Neural cell (in vitro differentiated cells): ENCODE measurements around the gene SNTG2. TPM values are rescaled to one million over a fixed set of nuclear protein-coding genes. Genes with fewer than 3 reads are reported as not detected.

Source experiments
- H2AFZ ChIP-seq: fragments of 200-600, 300-800 bp; sonication (generic), shearing (Covaris generic); 2 replicates; pipeline ENCODE4 v1.6.0; 2014; ENCODE audit warnings: low read depth, mild to moderate bottlenecking, antibody characterized with exemption, low read length, moderate library complexity
- H3F3A ChIP-seq: fragments of 200-600 bp; shearing (Covaris generic); 2 replicates; pipeline ENCODE4 v1.6.1; 2016; ENCODE audit warnings: mild to moderate bottlenecking, moderate library complexity, mixed read lengths, antibody characterized with exemption, low read length; ENCODE audit not compliant: insufficient read depth, poor library complexity, severe bottlenecking
- H3K27ac ChIP-seq: fragments of 200-600, 300-800 bp; sonication (generic), shearing (Covaris generic); 2 replicates; pipeline ENCODE4 v1.5.1; 2014; ENCODE audit warnings: mild to moderate bottlenecking, low read length, moderate library complexity
- H3K27me3 ChIP-seq: fragments of 300-800, 200-600 bp; sonication (generic), shearing (Covaris generic); 2 replicates; pipeline ENCODE4 v1.6.0; 2014; ENCODE audit warnings: mild to moderate bottlenecking, low read depth, low read length, moderate library complexity; ENCODE audit not compliant: insufficient read depth
- H3K36me3 ChIP-seq: fragments of 300-800, 200-600 bp; sonication (generic), shearing (Covaris generic); 2 replicates; pipeline ENCODE4 v1.5.1; 2014; ENCODE audit warnings: mild to moderate bottlenecking, antibody characterized with exemption, low read length, moderate library complexity; ENCODE audit not compliant: insufficient read depth
- H3K4me2 ChIP-seq: fragments of 300-800, 200-600 bp; sonication (generic), shearing (Covaris generic); 2 replicates; pipeline ENCODE4 v1.6.0; 2014; ENCODE audit warnings: mild to moderate bottlenecking, low read length
- H3K4me3 ChIP-seq: fragments of 300-800, 200-600 bp; sonication (generic), shearing (Covaris generic); 2 replicates; pipeline ENCODE4 v1.5.1; 2014; ENCODE audit warnings: mild to moderate bottlenecking, low read length, moderate library complexity
- H3K79me2 ChIP-seq: fragments of 200-600 bp; shearing (Covaris generic); replicated peaks from 2 replicates; pipeline ENCODE4 v1.6.0; 2014; ENCODE audit warnings: mild to moderate bottlenecking, low read length, moderate library complexity; ENCODE audit not compliant: insufficient read depth
- H3K9ac ChIP-seq: fragments of 300-800, 200-600 bp; sonication (generic), shearing (Covaris generic); 2 replicates; pipeline ENCODE4 v1.6.1; 2016; ENCODE audit warnings: mild to moderate bottlenecking, low read length, mixed read lengths
- H3K9me2 ChIP-seq: fragments of 200-600 bp; shearing (Covaris generic); 2 replicates; pipeline ENCODE4 v1.6.1; 2016; ENCODE audit warnings: mild to moderate bottlenecking, low read length, mixed read lengths; ENCODE audit not compliant: insufficient read depth
- H3K9me3 ChIP-seq: fragments of 200-600, 300-800 bp; sonication (generic), shearing (Covaris generic); 2 replicates; pipeline ENCODE4 v1.6.1; 2016; ENCODE audit warnings: mild to moderate bottlenecking, mixed run types, low read length, moderate library complexity, mixed read lengths
- H4K20me1 ChIP-seq: fragments of 200-600 bp; shearing (Covaris generic); 2 replicates; pipeline ENCODE4 v1.6.1; 2016; ENCODE audit warnings: mild to moderate bottlenecking, mixed run types; ENCODE audit not compliant: insufficient read depth
- CTCF ChIP-seq: fragments of 450-650 bp; IDR thresholded peaks from 2 replicates; pipeline ENCODE4 v1.5.1; 2014; ENCODE audit warnings: antibody characterized with exemption, mild to moderate bottlenecking, moderate library complexity; ENCODE audit not compliant: poor library complexity, severe bottlenecking
- EP300 ChIP-seq: fragments of 450-650 bp; conservative IDR thresholded peaks from 2 replicates; pipeline ENCODE4 v1.6.1; 2014; ENCODE audit warnings: antibody characterized with exemption, mild to moderate bottlenecking, moderate library complexity; ENCODE audit not compliant: poor library complexity, severe bottlenecking
- EZH2 ChIP-seq: fragments of 200-600, 300-800 bp; shearing (Covaris generic), sonication (generic); IDR thresholded peaks from 2 replicates; pipeline ENCODE4 v1.6.1; 2014; ENCODE audit warnings: antibody characterized with exemption, low read length, borderline replicate concordance, mild to moderate bottlenecking; ENCODE audit not compliant: insufficient read depth, poor library complexity, severe bottlenecking
- MXI1 ChIP-seq: fragments of 450-650 bp; conservative IDR thresholded peaks from 2 replicates; pipeline ENCODE4 v1.6.1; 2014; ENCODE audit warnings: antibody characterized with exemption, mild to moderate bottlenecking; ENCODE audit not compliant: poor library complexity, severe bottlenecking
- POLR2AphosphoS5 ChIP-seq: IDR thresholded peaks from 2 replicates; pipeline ENCODE4 v1.6.1; 2012
- RAD21 ChIP-seq: fragments of 450-650 bp; conservative IDR thresholded peaks from 2 replicates; pipeline ENCODE4 v1.6.1; 2014; ENCODE audit warnings: antibody characterized with exemption, mild to moderate bottlenecking, moderate library complexity
- REST ChIP-seq: IDR thresholded peaks from 2 replicates; pipeline ENCODE4 v1.6.1; 2012; ENCODE audit warnings: borderline replicate concordance
- SMC3 ChIP-seq: fragments of 450-650 bp; conservative IDR thresholded peaks from 2 replicates; pipeline ENCODE4 v1.6.1; 2014; ENCODE audit warnings: antibody characterized with exemption, mild to moderate bottlenecking, moderate library complexity; ENCODE audit not compliant: poor library complexity
- TAF1 ChIP-seq: IDR thresholded peaks from 2 replicates; pipeline ENCODE4 v1.6.1; 2012; ENCODE audit warnings: low read depth
- polyA plus RNA-seq: library from polyadenylated mRNA; depleted of rRNA; stranded (reverse); fragments of >200 nt; gene quantifications from 2 replicates; pipeline ENCODE4 v1.2.3, GENCODE V29; 2014

SNTG2 gene
- polyA plus RNA-seq, 1 donor from 2014 or later, result not detected

GRCh38 chr2:1371082-1371481, 420.4 kb downstream of the SNTG2 start:
- no peaks in the 10 kb centered on the region for H3K36me3 ChIP-seq
- TF ChIP-seq REST (no peak), EZH2 (no peak), SMC3 (no peak)
- H2AFZ ChIP-seq, result no peak overlapping the region
- H3K27ac ChIP-seq, result no peak overlapping the region
- H3F3A ChIP-seq, result no peaks in the 10 kb centered on the region
- H3K4me3 ChIP-seq, result no peak overlapping the region
- H3K4me2 ChIP-seq, result no peak overlapping the region
- H3K27me3 ChIP-seq, result no peaks in the 10 kb centered on the region
- H3K79me2 ChIP-seq, result no peaks in the 10 kb centered on the region
- no peaks in the 10 kb centered on the region for H3K9me2 ChIP-seq
- H3K9ac ChIP-seq, result no peak overlapping the region
- H4K20me1 ChIP-seq, result no peaks in the 10 kb centered on the region
- no peaks in the 10 kb centered on the region for H3K9me3 ChIP-seq

DNA sequence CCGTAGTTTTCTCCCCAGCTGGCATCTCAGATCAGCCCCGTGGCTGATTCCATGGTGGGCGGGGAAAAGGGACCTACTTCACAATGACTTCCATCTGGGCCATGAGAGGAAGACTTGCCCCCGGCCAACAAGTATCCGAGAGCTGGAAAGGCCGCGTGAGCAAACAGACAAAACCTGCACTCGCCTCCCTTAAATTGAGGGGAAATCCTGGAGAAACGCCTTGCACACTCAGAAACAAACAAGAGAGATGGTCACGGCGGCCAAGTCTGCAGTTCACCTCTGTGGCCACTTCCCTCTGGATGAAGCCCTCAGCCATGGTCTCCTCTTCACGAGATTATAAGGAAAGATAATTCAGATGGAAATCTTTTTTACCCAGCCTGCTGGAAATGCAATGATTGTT, 423.2 kb downstream of the SNTG2 start:
- H3K9ac ChIP-seq, result no peak overlapping the region
- H3K4me3 ChIP-seq, result no peak overlapping the region
- H4K20me1 ChIP-seq, result no peaks in the 10 kb centered on the region
- H3K27me3 ChIP-seq, result no peaks in the 10 kb centered on the region
- no peak for TF ChIP-seq CTCF
- TF ChIP-seq MXI1, result no peak
- TF ChIP-seq EP300, result no peak
- TF ChIP-seq SMC3, result no peak
- no peak for TF ChIP-seq EZH2
- no peak for TF ChIP-seq TAF1
- no peak for TF ChIP-seq RAD21
- no peak for TF ChIP-seq REST
- no peak for TF ChIP-seq POLR2AphosphoS5
- H3K27ac ChIP-seq, result no peak overlapping the region
- H3K79me2 ChIP-seq, result no peaks in the 10 kb centered on the region
- H3K4me2 ChIP-seq, result no peak overlapping the region
- no peaks in the 10 kb centered on the region for H3K9me2 ChIP-seq
- no peaks in the 10 kb centered on the region for H3K36me3 ChIP-seq
- H3F3A ChIP-seq, result no peaks in the 10 kb centered on the region
- H3K9me3 ChIP-seq, result no peaks in the 10 kb centered on the region
- no peak overlapping the region for H2AFZ ChIP-seq
